Natural killer cell treated with Interleukin-12 subunit alpha and Interleukin-12 subunit beta and Interleukin-15 and Interleukin-18, amount 100 ng/mL, for 72 hours (primary cell): ENCODE measurements around the gene WDR35. TPM values are rescaled to one million over a fixed set of nuclear protein-coding genes. Genes with fewer than 3 reads are reported as not detected.
"Not testable (repeated sequence)": the region's sequence is repeated elsewhere in the genome, so short reads cannot be mapped to it uniquely, and the experiment has no call there.

Experiments
- ATAC-seq, 2 donors: fragments of 150-1000 bp; cut with Tn5 transposase in 1 of 2; sonication (Bioruptor Pico), chemical (Tn5 transposase) in 1 of 2; 2 replicates each; pipeline ENCODE4 v1.10.0; 2021
- DNase-seq: peaks from one replicate; pipeline ENCODE4 v3.0.0; 2022; ENCODE audit warnings: low spot score
- H3K27ac Mint-ChIP-seq, 2 donors: 1 replicate in 1 of 2; 2 replicates in 1 of 2; pipeline ENCODE4 v1.8.0; 2022; ENCODE audit warnings: mixed read lengths in 2 of 2, mild to moderate bottlenecking in 1 of 2, moderate library complexity in 1 of 2
- H3K27me3 Mint-ChIP-seq, 2 donors: 1 replicate in 1 of 2; 2 replicates in 1 of 2; pipeline ENCODE4 v1.8.0; 2022; ENCODE audit warnings: mixed read lengths in 2 of 2
- H3K36me3 Mint-ChIP-seq: one replicate; pipeline ENCODE4 v1.8.0; 2022; ENCODE audit warnings: mixed read lengths
- H3K4me1 Mint-ChIP-seq, 2 donors: 1 replicate in 1 of 2; 2 replicates in 1 of 2; pipeline ENCODE4 v1.8.0; 2022; ENCODE audit warnings: low read depth in 2 of 2, mixed read lengths in 2 of 2, mild to moderate bottlenecking in 1 of 2
- H3K4me3 Mint-ChIP-seq: one replicate; pipeline ENCODE4 v1.8.0; 2022; ENCODE audit warnings: mixed read lengths
- H3K9me3 Mint-ChIP-seq: 2 replicates; pipeline ENCODE4 v1.8.0; 2022; ENCODE audit warnings: mixed read lengths
- total RNA-seq, 2 donors: library from RNA; stranded (reverse); gene quantifications; one replicate each; pipeline ENCODE4 v1.2.3, GENCODE V29; 2022

The WDR35 gene
- total RNA-seq, 2 donors from 2014 or later: 6.4 to 13.6 TPM

DNA sequence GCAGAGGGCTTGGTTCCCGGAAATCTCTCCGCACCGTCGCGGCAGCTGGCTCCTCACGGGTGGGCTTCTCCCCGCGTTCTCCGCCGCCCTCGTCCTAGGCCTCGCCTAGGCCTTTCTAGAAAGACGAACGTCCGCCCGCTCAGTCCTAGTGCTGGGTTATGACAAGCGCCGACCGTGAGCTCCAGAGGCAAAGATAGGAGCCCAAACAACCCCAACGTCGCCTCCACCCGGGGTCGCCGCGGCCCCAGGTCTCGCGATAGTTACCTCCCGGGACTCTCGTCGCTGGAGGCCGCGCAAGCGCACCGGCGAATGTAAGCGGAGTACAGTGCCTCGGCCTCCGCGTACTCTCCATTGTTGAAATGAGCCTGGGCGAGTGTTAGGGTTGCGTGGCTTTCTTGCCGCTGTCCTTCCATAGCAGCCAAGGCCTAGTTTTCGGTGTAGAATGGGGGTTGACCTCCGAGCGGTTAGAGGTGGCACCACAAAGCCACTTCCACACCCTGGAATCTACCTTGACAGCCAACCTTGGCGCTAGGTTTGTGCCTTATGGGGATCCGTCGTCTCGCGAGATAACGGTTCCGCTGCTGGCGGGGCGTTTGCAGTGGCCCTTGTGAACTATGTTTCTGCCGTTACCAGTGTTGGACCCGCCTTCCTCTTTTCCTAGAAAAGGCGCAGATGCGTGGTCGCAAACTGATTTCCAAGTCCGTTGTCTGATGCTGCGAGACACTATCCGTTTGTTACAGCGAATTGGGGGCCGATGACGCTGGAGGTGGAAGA is 88.3 kb downstream of the WDR35 start, which contains the start of gene TTC32:
Gene TTC32 (minus strand): TSS at position 542 of the 774 bp plus-strand sequence. CDS start 129 bp downstream, at position 413.
- H3K36me3 Mint-ChIP-seq: peaks cover 15% of the 10 kb centered on the region
- ATAC-seq: peak; percentile 92 to 96
- H3K9me3 Mint-ChIP-seq: no peaks in the 10 kb centered on the region
- peak within 1 kb of the TSS; percentile 95 to 98 for H3K27ac Mint-ChIP-seq
- DNase-seq: peak; percentile 94
- peaks cover 31 to 45% of the 10 kb centered on the region in 2 donors for H3K4me1 Mint-ChIP-seq
- peaks cover 5 to 17% of the 10 kb centered on the region in 2 donors for H3K27me3 Mint-ChIP-seq
- peak within 1 kb of the TSS; percentile 99 for H3K4me3 Mint-ChIP-seq

DNA sequence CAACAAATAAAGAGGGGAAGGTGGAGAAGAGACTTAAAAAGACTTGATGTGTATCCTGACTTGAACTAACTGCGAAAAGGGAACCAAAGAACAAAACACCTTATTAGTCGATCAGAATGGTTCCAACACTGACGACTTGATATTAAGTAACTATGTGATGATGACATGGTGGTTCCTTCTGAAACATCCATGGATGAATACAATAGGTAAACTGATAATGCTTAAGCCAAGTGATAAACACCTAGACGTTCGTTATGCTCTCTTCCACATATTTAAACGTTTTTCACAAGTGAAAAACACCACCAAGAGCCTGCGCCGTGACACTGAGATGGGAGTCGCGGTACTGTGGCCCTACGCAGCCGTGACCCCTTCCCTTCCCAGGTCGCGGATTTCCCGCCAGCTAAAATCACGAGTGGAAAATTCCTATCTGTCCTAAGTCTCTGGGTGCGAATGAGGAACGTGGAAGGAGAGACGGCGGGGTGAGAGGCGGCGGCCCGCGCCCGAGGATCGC is 88.9 kb downstream of the WDR35 start:
- peaks cover 3 to 17% of the 10 kb centered on the region in 2 donors for H3K27me3 Mint-ChIP-seq
- H3K4me1 Mint-ChIP-seq: peaks cover 32 to 47% of the 10 kb centered on the region in 2 donors
- H3K4me3 Mint-ChIP-seq: peak overlapping the region; percentile 99
- H3K9me3 Mint-ChIP-seq: no peaks in the 10 kb centered on the region
- H3K27ac Mint-ChIP-seq: peak overlapping the region; percentile 95 to 98
- H3K36me3 Mint-ChIP-seq: peaks cover 15% of the 10 kb centered on the region
- peak; percentile 2 to 17 for ATAC-seq
- DNase-seq: no peak

DNA sequence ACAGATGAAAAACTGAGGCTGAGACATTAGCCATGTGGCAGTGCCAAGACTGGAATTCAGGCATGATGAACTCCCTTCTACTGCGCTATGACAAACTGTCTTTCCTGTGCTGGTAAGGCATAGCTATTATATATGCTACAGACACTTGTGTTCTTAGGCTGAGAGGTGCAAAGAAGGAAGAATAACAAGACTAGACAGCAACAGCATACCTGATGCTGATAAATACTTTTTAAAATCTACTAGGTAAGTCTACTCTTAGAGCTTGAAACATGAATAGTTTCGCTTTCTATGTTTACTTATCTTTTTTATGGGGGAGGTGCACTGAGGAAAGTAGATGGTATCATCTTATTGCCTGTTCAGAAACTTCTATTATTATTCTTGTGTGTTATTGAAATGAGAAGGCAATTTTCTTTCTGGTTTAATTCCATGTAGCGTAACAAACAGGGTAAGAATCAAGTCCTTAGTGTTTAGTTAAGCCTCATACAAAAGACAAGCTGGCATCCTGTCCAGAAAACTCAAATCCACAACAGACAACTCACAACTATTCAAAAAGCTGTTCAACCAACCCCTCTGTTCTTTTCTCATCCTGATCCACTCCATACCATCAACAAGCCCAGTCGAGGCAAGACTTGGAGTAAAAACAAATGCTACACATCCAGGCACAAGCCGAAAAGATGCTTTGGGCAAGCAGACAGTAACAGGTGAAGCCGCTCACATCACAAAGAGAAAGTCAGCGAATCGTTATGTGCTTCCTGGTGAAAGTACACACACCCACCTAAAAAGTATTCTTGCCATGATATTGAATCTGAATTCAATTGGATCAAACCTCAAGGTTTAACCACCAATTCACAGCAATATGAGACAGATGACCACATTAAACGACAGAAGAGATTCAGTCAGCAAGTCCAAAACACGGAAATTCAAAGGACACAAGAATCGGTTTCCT is 89.6 kb downstream of the WDR35 start:
- H3K27me3 Mint-ChIP-seq: peaks cover 3 to 17% of the 10 kb centered on the region in 2 donors
- no peak for DNase-seq
- peak overlapping the region; percentile 95 to 98 for H3K27ac Mint-ChIP-seq
- H3K36me3 Mint-ChIP-seq: peaks cover 15% of the 10 kb centered on the region
- H3K4me1 Mint-ChIP-seq: peaks cover 38 to 54% of the 10 kb centered on the region in 2 donors
- no peak for ATAC-seq
- H3K9me3 Mint-ChIP-seq: no peaks in the 10 kb centered on the region
- peak overlapping the region; percentile 99 for H3K4me3 Mint-ChIP-seq

DNA sequence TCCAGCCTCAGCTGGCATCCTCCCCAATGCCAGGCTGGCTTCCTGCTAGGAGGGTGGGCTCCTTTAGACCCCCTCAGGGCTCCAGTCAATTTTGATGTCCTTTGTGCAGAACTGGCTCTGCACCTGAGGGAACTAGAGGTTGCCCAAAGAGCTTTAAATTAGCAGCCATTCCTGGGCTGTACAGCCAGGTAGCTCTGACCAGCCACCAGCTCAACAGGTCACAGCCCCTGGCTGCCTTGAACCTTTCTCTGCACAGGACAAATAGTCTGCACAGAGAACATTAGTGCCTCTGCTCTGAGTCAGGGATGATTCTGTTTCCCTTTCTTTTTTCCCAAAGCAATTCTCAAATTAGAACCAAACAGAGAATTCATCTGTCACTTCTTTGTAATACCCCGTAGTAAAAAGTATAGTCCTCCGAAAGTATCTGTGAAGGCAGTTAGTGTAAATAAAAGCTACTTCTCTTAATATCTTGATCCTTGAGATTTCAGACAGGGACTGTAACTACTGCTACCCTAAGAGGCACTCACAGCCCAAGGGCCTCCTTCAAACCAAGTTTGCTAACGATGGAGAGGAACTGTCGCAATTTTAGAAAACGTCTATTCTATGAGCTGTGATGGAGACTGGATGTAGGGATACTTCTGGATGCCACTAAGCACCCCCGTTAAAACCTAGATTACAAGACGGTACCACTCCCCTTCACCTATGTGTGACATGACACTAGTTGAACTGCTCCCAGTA is 91.1 kb downstream of the WDR35 start:
- Mint-ChIP-seq H3K36me3 (peaks cover 13% of the 10 kb centered on the region), H3K9me3 (no peaks in the 10 kb centered on the region), H3K4me3 (peak overlapping the region; percentile 30), H3K27me3 (peaks cover 3 to 8% of the 10 kb centered on the region in 2 donors), H3K4me1 (peaks cover 39 to 56% of the 10 kb centered on the region in 2 donors), H3K27ac (no peak overlapping the region)
- DNase-seq: no peak
- no peak for ATAC-seq

DNA sequence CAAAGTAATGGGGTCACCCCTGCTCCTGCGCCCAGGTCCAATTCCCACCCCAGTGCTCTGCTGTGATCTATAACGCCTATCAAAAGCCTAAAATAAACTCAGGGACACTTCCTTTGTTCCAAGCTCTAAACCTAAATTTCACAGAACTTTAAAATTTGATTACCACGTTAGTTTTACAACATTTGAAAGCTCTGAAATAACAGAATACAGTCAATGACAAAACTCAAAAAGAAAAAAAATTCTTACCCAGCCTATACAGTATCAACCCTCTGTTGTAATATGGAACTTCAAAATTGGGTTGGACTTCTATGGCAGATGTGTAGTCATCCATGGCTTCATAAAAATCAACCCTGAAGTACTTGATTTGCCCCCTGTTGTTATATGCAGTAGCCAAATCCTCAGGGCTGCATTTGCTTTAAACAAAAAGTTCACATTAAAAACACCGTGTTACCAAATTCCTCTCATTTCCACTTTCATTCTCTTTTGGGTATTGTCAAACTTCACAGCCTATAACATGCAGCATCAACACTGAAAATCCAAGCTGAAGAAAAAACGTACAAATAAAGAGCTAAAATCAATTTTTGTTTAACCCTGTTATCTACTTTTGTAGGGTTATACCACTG is 92.2 kb downstream of the WDR35 start:
- Mint-ChIP-seq H3K27ac (no peak overlapping the region), H3K4me3 (peak overlapping the region; percentile 18), H3K27me3 (no peaks in the 10 kb centered on the region), H3K36me3 (peaks cover 16% of the 10 kb centered on the region), H3K9me3 (no peaks in the 10 kb centered on the region), H3K4me1 (peaks cover 37 to 52% of the 10 kb centered on the region in 2 donors)
- DNase-seq: no peak
- ATAC-seq: no peak

DNA sequence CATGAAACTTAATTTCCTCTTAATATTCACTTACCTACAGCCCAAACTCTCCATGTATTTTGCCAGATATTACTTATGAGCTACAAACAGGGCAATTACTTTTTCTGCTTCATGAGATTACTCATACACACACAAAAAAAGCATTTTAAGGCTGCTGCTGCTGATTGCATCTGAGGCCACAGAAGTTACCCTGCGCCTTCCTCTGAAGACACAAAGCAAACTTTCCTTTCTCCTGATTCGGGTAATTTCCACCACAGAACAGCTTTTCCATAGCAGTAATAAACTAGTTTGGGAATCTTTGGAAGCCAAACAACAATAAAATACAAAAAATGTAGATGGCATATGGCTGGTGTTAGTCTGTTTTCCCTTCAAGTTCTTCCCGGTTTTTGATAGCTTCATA is 94.4 kb downstream of the WDR35 start:
- no peak for DNase-seq
- H3K36me3 Mint-ChIP-seq: peaks cover 11% of the 10 kb centered on the region
- no peak for ATAC-seq
- H3K27ac Mint-ChIP-seq: peak overlapping the region in 1 of 2 donors; percentile 27
- H3K9me3 Mint-ChIP-seq: no peaks in the 10 kb centered on the region
- no peaks in the 10 kb centered on the region for H3K27me3 Mint-ChIP-seq
- H3K4me3 Mint-ChIP-seq: peak overlapping the region; percentile 45
- H3K4me1 Mint-ChIP-seq: peaks cover 41 to 50% of the 10 kb centered on the region in 2 donors

DNA sequence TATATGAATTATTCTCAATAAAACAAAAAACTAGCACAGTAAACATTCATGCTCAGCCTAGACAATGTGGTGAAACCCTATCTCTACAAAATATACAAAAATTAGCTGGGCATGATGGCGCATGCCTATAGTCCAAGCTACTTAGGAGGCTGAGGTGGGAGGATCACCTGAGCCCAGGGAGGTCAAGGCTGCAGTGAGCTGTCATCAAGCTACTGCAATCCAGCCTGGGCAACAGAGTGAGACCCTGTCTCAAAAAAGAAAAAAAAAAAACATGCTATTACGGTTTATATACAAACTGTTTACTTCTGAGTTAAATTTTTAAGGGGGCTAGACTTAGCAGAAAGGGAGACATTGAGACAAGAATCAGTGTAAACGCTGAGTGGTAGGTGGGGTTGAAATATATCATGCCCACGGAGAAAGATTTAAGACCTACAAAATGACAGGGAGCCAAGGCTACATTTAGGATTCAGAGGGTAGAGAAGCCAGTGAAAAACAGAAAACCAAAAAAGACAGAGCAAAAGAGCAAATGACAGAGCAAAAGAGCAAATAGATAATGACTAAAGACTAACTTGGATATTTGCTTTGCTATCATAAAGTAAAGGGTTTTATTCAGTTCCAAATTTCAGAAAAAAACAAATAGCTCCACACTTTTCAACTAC is 95.6 kb downstream of the WDR35 start:
- Mint-ChIP-seq H3K9me3 (no peaks in the 10 kb centered on the region), H3K4me1 (peaks cover 40 to 41% of the 10 kb centered on the region in 2 donors), H3K36me3 (peaks cover 9% of the 10 kb centered on the region), H3K4me3 (peak overlapping the region; percentile 57), H3K27ac (peak overlapping the region; percentile 57 to 76), H3K27me3 (no peaks in the 10 kb centered on the region)
- ATAC-seq (no peak), DNase-seq (no peak)

DNA sequence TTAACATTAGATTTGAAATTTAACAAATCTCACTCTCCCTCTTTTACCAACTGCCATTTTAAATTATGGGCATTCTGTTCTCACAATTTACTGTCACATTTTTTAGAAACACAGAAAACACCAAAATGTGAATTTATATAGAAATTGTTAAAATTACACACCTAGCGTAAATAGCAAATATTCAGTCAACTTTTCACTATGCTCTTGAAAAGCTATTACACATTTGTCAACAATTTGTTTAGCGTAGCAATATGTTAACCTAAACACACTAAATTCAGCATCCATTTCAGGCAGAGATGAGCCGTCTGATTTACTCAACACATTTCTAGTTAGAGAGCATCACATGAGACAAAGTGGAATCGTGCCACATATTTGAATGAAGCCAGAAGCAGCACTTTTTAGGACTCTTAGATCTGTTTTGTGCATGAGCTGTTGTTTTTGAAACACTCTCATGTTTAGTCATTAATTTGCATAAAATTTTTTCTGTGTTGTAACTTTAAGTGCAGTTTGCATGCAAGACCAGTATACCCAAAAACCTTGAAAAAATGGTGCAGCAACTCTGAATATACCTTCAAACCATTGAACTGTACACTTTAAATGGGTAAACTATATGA is 96.3 kb downstream of the WDR35 start:
- Mint-ChIP-seq H3K36me3 (peaks cover 9% of the 10 kb centered on the region), H3K27me3 (no peaks in the 10 kb centered on the region), H3K9me3 (no peaks in the 10 kb centered on the region), H3K4me3 (peak overlapping the region; percentile 57), H3K27ac (peak overlapping the region; percentile 57 to 76), H3K4me1 (peaks cover 35 to 41% of the 10 kb centered on the region in 2 donors)
- ATAC-seq (peak; percentile 50 to 75), DNase-seq (no peak)

DNA sequence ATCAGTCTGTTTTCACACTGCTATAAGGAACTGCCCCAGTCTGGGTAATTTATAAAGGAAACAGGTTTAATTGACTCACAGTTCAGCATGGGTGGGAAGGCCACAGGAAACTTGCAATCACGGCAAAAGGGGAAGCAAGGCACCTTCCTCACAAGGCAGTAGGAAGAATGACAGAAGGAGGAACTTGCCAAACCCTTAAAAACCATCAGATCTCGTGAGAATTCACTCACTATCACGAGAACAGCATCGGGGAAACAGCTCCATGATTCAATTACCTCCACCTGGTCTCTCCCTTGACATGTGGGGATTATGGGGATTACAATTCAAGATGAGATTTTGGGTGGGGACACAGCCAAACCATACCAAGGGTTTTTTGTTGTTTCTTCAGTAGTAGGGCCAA is 97.9 kb downstream of the WDR35 start:
- peaks cover 30 to 32% of the 10 kb centered on the region in 2 donors for H3K4me1 Mint-ChIP-seq
- not testable (repeated sequence) for H3K9me3 Mint-ChIP-seq, DNase-seq, H3K27ac Mint-ChIP-seq, H3K36me3 Mint-ChIP-seq, H3K27me3 Mint-ChIP-seq, ATAC-seq
- peak overlapping the region; percentile 53 for H3K4me3 Mint-ChIP-seq

DNA sequence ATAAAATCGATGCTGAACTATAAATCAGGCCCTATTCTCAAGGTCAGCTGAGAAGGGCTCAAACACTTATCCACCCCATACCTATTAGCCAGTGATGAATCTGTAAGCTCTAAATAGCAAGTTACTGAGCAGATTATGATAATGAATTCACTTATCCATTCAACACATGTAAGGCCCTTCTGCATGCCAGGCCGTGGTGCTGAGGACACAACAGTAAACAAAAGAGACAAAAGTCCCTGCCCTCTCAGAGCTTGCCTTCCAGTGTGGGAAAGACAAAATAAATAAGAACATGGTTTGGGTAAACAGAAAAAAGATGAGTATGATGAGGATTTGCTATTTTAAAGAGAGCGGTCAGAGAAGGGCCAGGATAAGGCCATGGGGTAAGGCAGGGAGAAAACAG is 99.8 kb downstream of the WDR35 start:
- no peaks in the 10 kb centered on the region for H3K27me3 Mint-ChIP-seq
- H3K27ac Mint-ChIP-seq: no peak overlapping the region
- ATAC-seq (no peak), DNase-seq (no peak)
- H3K9me3 Mint-ChIP-seq: no peaks in the 10 kb centered on the region
- H3K4me3 Mint-ChIP-seq: no peak overlapping the region
- H3K36me3 Mint-ChIP-seq: peaks cover 9% of the 10 kb centered on the region
- peaks cover 22 to 24% of the 10 kb centered on the region in 2 donors for H3K4me1 Mint-ChIP-seq

DNA sequence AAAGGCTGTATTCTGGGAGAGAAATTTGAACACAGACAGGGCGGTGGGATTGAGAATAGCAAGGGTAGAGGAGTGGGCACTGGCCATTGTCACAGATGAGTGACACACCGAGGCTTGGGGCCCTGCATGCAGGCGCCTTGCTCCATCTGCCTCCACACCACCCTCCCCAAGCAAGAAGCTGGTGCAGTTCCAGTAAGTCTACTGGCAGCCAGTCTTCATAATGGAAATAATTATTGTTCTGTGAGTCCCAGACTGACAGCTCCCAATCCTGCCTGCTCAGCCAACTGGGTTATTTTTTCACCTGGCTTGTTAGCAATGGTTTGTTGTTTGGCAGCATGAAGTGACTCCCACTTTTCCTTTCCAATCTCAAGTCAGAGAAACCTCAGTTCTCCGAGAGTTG is 101.1 kb downstream of the WDR35 start:
- Mint-ChIP-seq H3K27me3 (no peaks in the 10 kb centered on the region), H3K4me3 (no peak overlapping the region), H3K27ac (no peak overlapping the region), H3K9me3 (no peaks in the 10 kb centered on the region), H3K36me3 (peaks cover 4% of the 10 kb centered on the region), H3K4me1 (peaks cover 16 to 17% of the 10 kb centered on the region in 2 donors)
- DNase-seq: no peak
- no peak for ATAC-seq

DNA sequence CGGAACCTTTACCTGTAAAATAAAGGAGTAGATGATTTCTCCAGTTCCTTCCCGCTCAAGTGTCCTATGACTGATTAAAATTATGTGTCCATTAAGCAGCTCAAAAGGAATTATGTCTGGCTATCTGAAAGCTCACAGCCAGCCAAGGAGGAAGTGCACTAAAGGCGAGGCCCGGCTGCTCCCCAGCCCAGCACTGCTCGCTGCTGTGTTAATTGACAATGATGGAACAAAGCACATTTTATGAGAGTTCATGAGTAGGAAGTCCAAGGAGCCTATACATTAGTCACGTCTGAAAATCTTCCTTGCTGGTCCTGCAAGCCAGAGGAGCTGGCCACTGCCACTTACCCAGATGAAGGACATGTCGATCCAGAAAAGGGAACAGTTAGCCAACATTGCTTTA is 102.4 kb downstream of the WDR35 start:
- no peak overlapping the region for H3K4me3 Mint-ChIP-seq
- no peaks in the 10 kb centered on the region for H3K27me3 Mint-ChIP-seq
- H3K9me3 Mint-ChIP-seq: no peaks in the 10 kb centered on the region
- DNase-seq (no peak), ATAC-seq (no peak)
- H3K4me1 Mint-ChIP-seq: peaks cover 9 to 12% of the 10 kb centered on the region in 2 donors
- H3K36me3 Mint-ChIP-seq: no peaks in the 10 kb centered on the region
- no peak overlapping the region for H3K27ac Mint-ChIP-seq
